B cell (primary cell): ENCODE results near the gene NPL. TPM values are rescaled to one million over a fixed set of nuclear protein-coding genes. Genes with fewer than 3 reads are reported as not detected.

Experiments used
- ATAC-seq: fragments of 200-7000 bp; cut with Tn5 transposase; one replicate; pipeline ENCODE4 v1.10.0; 2021; ENCODE audit warnings: low read depth, mild to moderate bottlenecking, moderate number of reproducible peaks, moderate library complexity
- CTCF ChIA-PET: fragments of 350-600 bp; sonication (Branson Sonifier 250); formaldehyde crosslinking; loops from one replicate; lab custom pipeline; 2021; ENCODE audit warnings: antibody characterized with exemption, inconsistent platforms; lab: Charles Lee
- POLR2A ChIA-PET: fragments of 350-600 bp; sonication (Branson Sonifier 250); formaldehyde crosslinking; loops from one replicate; lab custom pipeline; 2021; ENCODE audit warnings: antibody characterized with exemption; lab: Charles Lee
- DNase-seq: peaks from one replicate; pipeline ENCODE4 v3.0.0; 2013
- H2AFZ ChIP-seq: 2 replicates; pipeline ENCODE4 v1.6.1; 2012; ENCODE audit warnings: mild to moderate bottlenecking, low read depth, low read length; ENCODE audit not compliant: insufficient read depth, poor library complexity, severe bottlenecking
- H3K27ac ChIP-seq, 2 donors: 1 replicate in 1 of 2; 2 replicates in 1 of 2; pipeline ENCODE4 v1.5.1; 2012 to 2013; ENCODE audit warnings: low read length in 2 of 2, mild to moderate bottlenecking in 2 of 2, moderate library complexity in 1 of 2
- H3K27me3 ChIP-seq, 4 experiments: fragments of 200-600 bp in 1 of 4; sonication (generic) in 1 of 4; replicated peaks in 1 of 4; 1 replicate in 2 of 4; 2 replicates in 2 of 4; pipeline versions ENCODE4 v1.6.1 to v1.7.0; 2013 to 2016; ENCODE audit warnings: low read length in 3 of 4, mild to moderate bottlenecking in 2 of 4, mixed read lengths in 1 of 4, moderate library complexity in 1 of 4; ENCODE audit not compliant: insufficient read depth in 4 of 4, control insufficient read depth in 3 of 4; ENCODE audit errors: control extremely low read depth in 1 of 4
- H3K36me3 ChIP-seq, 2 experiments: replicated peaks in 1 of 2; 1 replicate in 1 of 2; 2 replicates in 1 of 2; pipeline versions ENCODE4 v1.6.1 to v1.7.1; 2013; ENCODE audit warnings: low read length in 1 of 2; ENCODE audit not compliant: insufficient read depth in 2 of 2, control insufficient read depth in 1 of 2; ENCODE audit errors: control extremely low read depth in 1 of 2, extremely low read depth in 1 of 2
- H3K4me1 ChIP-seq, 2 donors: fragments of 200-600 bp in 1 of 2; sonication (generic) in 1 of 2; 1 replicate in 1 of 2; 2 replicates in 1 of 2; pipeline versions ENCODE4 v1.5.1 to v1.6.1; 2013 to 2017; ENCODE audit warnings: low read length in 2 of 2; ENCODE audit not compliant: control insufficient read depth in 2 of 2, insufficient read depth in 2 of 2
- H3K4me2 ChIP-seq: replicated peaks from 2 replicates; pipeline ENCODE3; 2012; ENCODE audit warnings: mild to moderate bottlenecking, low read depth, low read length; ENCODE audit not compliant: poor library complexity, severe bottlenecking
- H3K4me3 ChIP-seq, 5 experiments: fragments of 200-600 bp in 1 of 5; sonication (generic) in 1 of 5; 1 replicate in 3 of 5; 2 replicates in 2 of 5; pipeline versions ENCODE4 v1.5.1 to v1.7.0; 2011 to 2016; ENCODE audit warnings: low read length in 4 of 5, mild to moderate bottlenecking in 4 of 5, low read depth in 2 of 5, control low read depth in 1 of 5, moderate library complexity in 1 of 5; ENCODE audit not compliant: insufficient read depth in 1 of 5; ENCODE audit errors: control extremely low read depth in 1 of 5, extremely low read depth in 1 of 5
- H3K79me2 ChIP-seq: fragments of 200-600 bp; sonication (generic); one replicate; pipeline ENCODE4 v1.6.0; 2016; ENCODE audit warnings: low read length; ENCODE audit not compliant: control insufficient read depth, insufficient read depth
- H3K9ac ChIP-seq: fragments of 200-600 bp; sonication (generic); 2 replicates; pipeline ENCODE4 v1.6.1; 2017; ENCODE audit warnings: mild to moderate bottlenecking, low read length, moderate library complexity
- H3K9me3 ChIP-seq, 3 donors: one replicate each; pipeline versions ENCODE4 v1.6.1 to v1.7.1; 2013; ENCODE audit warnings: low read length in 2 of 3; ENCODE audit not compliant: control insufficient read depth in 2 of 3, insufficient read depth in 1 of 3; ENCODE audit errors: control extremely low read depth in 1 of 3
- H4K20me1 ChIP-seq: 2 replicates; pipeline ENCODE4 v1.6.0; 2012; ENCODE audit warnings: mild to moderate bottlenecking, low read length; ENCODE audit not compliant: insufficient read depth, control insufficient read depth, poor library complexity, severe bottlenecking
- H3K27ac Mint-ChIP-seq: one replicate; pipeline ENCODE4 v1.8.0; 2021; ENCODE audit warnings: mixed read lengths
- H3K27me3 Mint-ChIP-seq: one replicate; pipeline ENCODE4 v1.8.0; 2021; ENCODE audit warnings: mixed read lengths
- H3K4me1 Mint-ChIP-seq: one replicate; pipeline ENCODE4 v1.8.0; 2021; ENCODE audit warnings: mixed read lengths
- H3K4me3 Mint-ChIP-seq: one replicate; pipeline ENCODE4 v1.8.0; 2021; ENCODE audit warnings: mixed read lengths
- H3K9me3 Mint-ChIP-seq: one replicate; pipeline ENCODE4 v1.8.0; 2022; ENCODE audit warnings: mixed read lengths; ENCODE audit not compliant: insufficient read depth
- EZH2 ChIP-seq: IDR thresholded peaks from 2 replicates; pipeline ENCODE4 v1.6.1; 2012; ENCODE audit warnings: borderline replicate concordance, low read depth, mild to moderate bottlenecking, moderate library complexity, low read length; ENCODE audit not compliant: insufficient read depth, poor library complexity, severe bottlenecking
- WGBS: methylation state at CpG from one replicate; pipeline ENCODE4 v1.1.5; 2013; ENCODE audit warnings: missing lambda C conversion rate; ENCODE audit not compliant: insufficient coverage; 5-methylcytosine and 5-hydroxymethylcytosine counted together
- intact Hi-C: fragments of 100-400 bp; cut with micrococcal nuclease; formaldehyde crosslinking; loops from one replicate; pipeline ENCODE4 v1.10.0; 2022
- polyA plus RNA-seq: library from polyadenylated mRNA; depleted of rRNA; stranded (reverse); fragments of >200 nt; gene quantifications from 2 replicates; pipeline ENCODE4 v1.2.3, GENCODE V29; 2012
- total RNA-seq, 2 donors: library from RNA; stranded (reverse); fragments of 120-200 nt in 1 of 2; gene quantifications; 1 replicate in 1 of 2; 2 replicates in 1 of 2; pipeline versions ENCODE4 v1.2.3 to v1.2.4, GENCODE V29; 2013 to 2022
- TF ChIP-seq, protein P1 (sequence below): fragments of 200-600 bp; IDR thresholded peaks from one replicate; pipeline ENCODE4 v1.8.0; 2022; ENCODE audit warnings: antibody characterized with exemption, mild to moderate bottlenecking

Gene NPL
- total and polyA plus RNA-seq, 2 donors (not counting 1 experiment from before 2014, with no cell fraction given), result 3.4 to 5.9 TPM

GRCh38 chr1:182862827-182863226 lies 73.3 kb downstream of the NPL start:
- ATAC-seq, result no peak
- no peak for TF ChIP-seq EZH2
- TF ChIP-seq, protein P1, sequence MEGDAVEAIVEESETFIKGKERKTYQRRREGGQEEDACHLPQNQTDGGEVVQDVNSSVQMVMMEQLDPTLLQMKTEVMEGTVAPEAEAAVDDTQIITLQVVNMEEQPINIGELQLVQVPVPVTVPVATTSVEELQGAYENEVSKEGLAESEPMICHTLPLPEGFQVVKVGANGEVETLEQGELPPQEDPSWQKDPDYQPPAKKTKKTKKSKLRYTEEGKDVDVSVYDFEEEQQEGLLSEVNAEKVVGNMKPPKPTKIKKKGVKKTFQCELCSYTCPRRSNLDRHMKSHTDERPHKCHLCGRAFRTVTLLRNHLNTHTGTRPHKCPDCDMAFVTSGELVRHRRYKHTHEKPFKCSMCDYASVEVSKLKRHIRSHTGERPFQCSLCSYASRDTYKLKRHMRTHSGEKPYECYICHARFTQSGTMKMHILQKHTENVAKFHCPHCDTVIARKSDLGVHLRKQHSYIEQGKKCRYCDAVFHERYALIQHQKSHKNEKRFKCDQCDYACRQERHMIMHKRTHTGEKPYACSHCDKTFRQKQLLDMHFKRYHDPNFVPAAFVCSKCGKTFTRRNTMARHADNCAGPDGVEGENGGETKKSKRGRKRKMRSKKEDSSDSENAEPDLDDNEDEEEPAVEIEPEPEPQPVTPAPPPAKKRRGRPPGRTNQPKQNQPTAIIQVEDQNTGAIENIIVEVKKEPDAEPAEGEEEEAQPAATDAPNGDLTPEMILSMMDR, result no peak
- Mint-ChIP-seq H3K27me3 (no peaks in the 10 kb centered on the region), H3K4me1 (no peaks in the 10 kb centered on the region), H3K9me3 (no peaks in the 10 kb centered on the region), H3K4me3 (no peak overlapping the region), H3K27ac (no peak overlapping the region)
- no peak overlapping the region for H3K4me2 ChIP-seq
- H3K27me3 ChIP-seq, result no peaks in the 10 kb centered on the region
- H2AFZ ChIP-seq, result no peak overlapping the region
- peaks cover 3 to 97% of the 10 kb centered on the region in 2 experiments for H3K36me3 ChIP-seq
- no peaks in the 10 kb centered on the region for H3K4me1 ChIP-seq
- H3K79me2 ChIP-seq, result no peaks in the 10 kb centered on the region
- no peak for DNase-seq
- H3K9me3 ChIP-seq, result no peaks in the 10 kb centered on the region
- no CpG with 5 or more reads among the region's 1 CpG for WGBS
- CTCF ChIA-PET, result no interaction called here
- intact Hi-C loops, result no loop called here
- H4K20me1 ChIP-seq, result peaks cover 41% of the 10 kb centered on the region
- no peak overlapping the region for H3K4me3 ChIP-seq
- no peak overlapping the region for H3K27ac ChIP-seq
- no peak overlapping the region for H3K9ac ChIP-seq
- POLR2A ChIA-PET, result no interaction called here

- no peak for ATAC-seq
Observed at GRCh38 chr1:182863940-182864339, 74.4 kb downstream of the NPL start.

More at GRCh38 chr1:182863940-182864339, 74.4 kb downstream of the NPL start:
- WGBS, result 100% methylated on average over 1 of the region's 5 CpGs
- H3K4me2 ChIP-seq, result no peak overlapping the region
- no peaks in the 10 kb centered on the region for H3K9me3 ChIP-seq
- H3K4me1 Mint-ChIP-seq, result no peaks in the 10 kb centered on the region
- no peak for TF ChIP-seq EZH2
- TF ChIP-seq, protein P1, result no peak
- no peaks in the 10 kb centered on the region for H3K9me3 Mint-ChIP-seq
- intact Hi-C loops, result no loop called here
- no peak overlapping the region for H3K4me3 ChIP-seq
- no peaks in the 10 kb centered on the region for H3K79me2 ChIP-seq
- H4K20me1 ChIP-seq, result peaks cover 33% of the 10 kb centered on the region
- no peak overlapping the region for H2AFZ ChIP-seq
- DNase-seq, result no peak
- H3K27me3 ChIP-seq, result no peaks in the 10 kb centered on the region
- no peak overlapping the region for H3K27ac ChIP-seq
- no peaks in the 10 kb centered on the region for H3K4me1 ChIP-seq
- H3K9ac ChIP-seq, result no peak overlapping the region
- ChIA-PET CTCF (no interaction called here), POLR2A (no interaction called here)
- peaks cover 3 to 92% of the 10 kb centered on the region in 2 experiments for H3K36me3 ChIP-seq
- no peak overlapping the region for H3K4me3 Mint-ChIP-seq
- H3K27me3 Mint-ChIP-seq, result no peaks in the 10 kb centered on the region
- H3K27ac Mint-ChIP-seq, result no peak overlapping the region
